ENCODE measurements around the gene LSM4.
"Not testable (repeated sequence)": the region's sequence is repeated elsewhere in the genome, so short reads cannot be mapped to it uniquely, and the experiment has no call there.

The LSM4 gene

DNA sequence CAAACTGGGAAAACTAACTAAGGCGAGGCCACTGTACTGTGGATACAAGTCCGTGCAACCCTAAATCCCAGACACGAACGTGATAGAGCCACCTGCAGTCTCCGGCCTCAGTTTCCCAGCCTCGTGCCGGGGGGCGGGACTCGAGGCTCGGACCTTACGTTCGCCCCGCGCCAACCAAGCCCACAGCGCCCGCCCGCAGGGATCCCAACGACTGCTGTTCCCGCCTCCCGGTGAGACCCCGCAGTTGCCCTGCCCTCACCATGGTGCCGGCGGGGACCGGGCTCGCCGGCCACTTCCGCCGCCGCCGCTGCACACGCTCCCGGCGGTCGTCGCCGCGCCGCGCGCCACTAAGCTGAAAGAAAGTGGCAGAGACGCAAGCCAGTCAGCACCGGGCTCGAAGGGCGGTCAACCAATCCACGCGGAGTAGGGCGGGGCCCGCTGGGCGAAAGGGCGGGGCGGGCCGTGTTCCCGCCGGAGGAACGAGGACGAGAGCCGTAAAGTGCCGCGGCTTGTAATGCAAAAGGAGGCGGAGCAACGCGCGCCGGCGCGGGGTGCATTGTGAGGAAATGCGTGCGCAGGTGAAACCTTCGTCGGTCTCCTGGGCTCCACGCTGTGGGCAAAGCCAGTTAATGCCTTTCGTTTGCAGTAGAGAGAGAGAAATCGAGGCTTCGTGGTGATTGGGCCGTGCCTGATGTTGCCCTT lies at the start of gene LSM4:
Gene LSM4, minus strand, starts transcription at position 318 of the 702 bp plus-strand sequence. Its CDS starts 56 bp downstream, at position 262.
- DNase-seq (ENCODE audit: low spot score), result peak; percentile 98

DNA sequence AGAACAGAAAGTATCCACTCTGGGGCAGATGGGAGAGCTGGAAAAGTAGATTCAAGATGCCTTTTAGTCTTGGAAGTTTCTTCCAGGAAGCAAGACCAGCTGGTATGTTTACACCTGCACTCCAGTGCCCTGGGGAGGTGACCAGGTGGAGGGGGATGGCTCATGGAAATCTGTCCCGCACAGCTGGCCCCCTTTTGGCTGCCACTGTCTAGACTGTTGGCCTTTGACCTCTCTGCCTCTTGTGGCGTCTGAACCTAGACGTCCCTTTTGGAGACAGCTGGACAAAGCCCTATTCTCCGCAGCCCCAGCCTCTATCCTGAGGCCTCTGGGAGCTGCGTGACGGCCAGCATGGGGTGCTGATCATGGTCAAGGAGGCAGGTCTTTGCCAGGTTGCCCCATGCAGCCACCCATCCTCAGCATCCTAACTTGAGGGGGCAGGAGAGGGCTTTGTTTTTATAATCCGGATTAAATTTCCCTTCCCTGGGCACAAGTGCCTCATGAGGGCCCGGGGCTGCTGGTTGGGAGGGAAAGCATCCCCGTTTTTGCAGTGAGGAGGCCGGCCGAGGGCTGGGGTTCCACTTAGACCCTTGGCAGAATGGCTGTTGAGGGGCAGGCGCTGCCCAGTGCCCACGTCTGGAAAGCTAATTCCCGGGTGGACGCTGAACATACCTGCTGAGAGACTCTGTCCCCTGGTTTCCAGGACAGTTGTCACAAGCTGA lies 45.8 kb upstream of the LSM4 start:
- DNase-seq (ENCODE audit: low spot score), result no peak

DNA sequence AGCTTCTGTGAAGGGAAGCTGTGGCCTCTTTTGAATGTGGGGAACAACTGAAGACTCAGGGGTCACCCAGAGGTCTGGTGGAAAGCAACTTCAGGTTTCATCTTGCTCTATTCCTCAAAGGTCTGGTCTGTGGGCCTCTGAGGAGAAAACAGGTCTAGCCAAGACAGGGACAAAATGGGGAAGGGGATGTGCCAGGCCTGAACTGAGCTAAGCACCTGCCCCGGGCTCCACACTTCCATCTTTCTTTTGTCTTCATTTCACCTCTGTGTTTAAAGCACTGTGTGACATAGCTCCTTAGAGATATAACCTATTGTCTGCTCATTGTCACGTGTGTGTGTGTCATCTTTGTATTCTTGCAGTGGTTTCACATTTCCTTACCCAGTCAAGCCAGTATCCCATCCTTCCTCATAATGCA lies 43.2 kb upstream of the LSM4 start:
- DNase-seq (ENCODE audit: low spot score), result peak; percentile 31

DNA sequence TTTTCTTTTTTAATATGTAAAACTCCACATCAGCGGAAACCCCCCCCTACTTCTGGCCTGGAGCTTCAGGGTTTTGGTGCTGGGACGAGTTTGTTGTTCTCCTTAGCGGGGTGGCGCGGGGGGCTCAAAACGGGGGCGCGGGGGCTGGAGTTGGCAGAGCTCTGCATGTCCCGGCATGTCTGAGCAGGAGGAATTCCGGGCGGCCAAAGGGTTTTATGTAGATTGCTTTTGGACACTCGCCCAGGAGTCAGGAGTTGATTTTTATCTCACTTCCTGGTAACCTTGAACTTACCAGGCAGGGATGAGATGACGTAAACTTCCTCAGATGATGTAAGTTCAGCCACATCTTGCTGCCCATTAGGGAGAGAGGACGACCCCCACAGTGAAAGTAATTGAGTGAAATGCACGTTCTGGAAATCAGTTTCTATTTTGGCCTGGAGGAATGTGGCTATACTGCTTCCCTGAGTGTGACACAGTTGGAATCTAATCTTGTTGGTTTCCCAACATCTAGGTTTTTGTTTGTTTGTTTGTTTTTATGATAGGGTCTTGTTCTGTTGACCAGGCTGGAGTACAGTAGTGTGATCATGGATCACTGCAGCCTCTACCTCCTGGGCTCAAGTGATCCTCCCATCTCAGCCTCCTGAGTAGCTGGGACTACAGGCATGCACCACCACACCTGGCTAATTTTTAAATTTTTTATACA lies 42.1 kb upstream of the LSM4 start:
- DNase-seq (ENCODE audit: low spot score), result peak; percentile 98

DNA sequence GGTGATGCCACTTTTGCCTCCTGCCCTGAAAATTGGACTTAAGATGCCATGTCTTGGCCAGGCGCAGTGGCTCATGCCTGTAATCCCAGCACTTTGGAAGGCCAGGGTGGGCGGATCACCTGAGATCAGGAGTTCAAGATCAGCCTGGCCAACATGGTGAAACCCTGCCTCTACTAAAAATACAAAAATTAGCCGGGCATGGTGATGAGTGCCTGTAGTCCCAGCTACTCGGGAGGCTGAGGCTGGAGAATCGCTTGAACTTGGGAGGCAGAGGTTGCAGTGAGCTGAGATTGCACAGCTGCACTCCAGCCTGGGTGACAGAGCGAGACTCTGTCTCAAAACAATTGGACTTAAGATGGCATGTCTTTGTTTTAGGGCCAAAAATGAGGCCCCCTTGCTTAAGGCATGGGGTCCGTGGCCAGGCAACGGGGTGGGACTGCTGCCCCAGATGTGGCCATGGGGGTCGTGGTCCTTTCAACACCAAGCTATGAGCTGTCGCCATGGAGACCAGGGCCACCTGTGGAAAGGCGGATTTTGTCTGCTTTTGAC lies 41.5 kb upstream of the LSM4 start:
- DNase-seq (ENCODE audit: low spot score), result not testable (repeated sequence)

DNA sequence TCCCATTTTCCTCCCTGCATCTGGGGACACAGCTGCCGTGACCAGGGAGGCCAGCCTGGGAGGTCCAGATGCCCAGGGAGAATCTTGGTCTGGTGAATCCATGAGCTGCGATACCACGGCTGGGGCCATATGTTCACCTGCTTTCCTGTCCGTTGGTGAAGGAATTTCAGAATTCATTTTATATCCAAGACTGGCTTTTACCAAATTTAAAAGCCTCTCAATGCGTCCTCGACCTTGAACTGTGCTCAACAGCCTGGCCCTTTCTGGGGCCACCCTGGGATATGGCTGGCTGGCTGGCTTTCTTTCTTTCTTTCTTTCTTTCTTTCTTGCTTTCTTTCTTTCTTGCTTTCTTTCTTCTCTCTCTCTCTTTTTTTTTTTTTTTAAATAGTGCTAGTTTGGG lies 40.9 kb upstream of the LSM4 start:
- DNase-seq (ENCODE audit: low spot score), result no peak

DNA sequence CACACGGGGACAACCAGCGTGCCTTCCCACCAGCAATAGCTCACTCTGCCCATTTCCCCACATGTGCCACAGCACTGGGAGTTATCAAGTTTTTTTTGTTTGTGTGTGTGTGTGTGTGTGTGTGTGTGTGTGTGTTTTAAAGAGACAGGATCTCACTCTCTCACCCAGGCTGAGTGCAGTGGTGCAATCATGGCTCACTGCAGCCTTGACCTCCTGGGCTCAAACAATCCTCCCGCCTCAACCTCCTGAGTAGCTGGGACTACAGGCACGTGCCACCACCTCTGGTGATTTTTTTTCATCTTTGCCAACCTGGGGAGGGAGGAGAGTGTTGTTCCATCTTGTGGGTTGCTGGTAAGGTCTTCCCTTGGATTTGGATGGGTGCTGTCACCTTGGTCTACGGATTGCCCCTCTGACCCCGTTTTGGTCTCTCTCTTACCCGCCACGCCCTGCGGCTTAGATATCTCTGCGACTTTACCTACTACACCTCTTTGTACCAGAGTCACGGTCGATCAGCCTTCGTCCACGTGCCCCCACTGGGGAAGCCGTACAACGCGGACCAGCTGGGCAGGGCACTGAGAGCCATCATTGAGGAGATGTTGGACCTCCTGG lies 40.2 kb upstream of the LSM4 start:
- no peak for DNase-seq (ENCODE audit: low spot score)

DNA sequence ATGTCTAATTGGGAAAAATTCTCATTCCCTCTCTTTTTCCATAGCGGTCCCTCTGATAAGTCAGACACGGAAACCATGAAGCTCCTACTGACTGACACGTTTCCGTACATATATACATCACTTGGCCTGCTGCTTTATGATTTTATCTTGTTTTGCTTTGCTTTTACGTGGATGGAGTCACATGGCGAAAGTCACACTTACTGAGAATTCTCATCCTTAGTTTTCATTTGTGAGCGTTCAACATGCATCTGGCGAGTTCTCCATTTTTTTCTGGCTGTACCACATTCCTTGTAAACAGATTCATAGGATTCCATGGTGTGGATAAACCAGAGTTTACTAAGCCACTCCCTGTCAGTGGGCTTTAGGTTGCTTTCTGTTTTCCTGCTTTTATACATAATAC lies 38.8 kb upstream of the LSM4 start:
- no peak for DNase-seq (ENCODE audit: low spot score)

DNA sequence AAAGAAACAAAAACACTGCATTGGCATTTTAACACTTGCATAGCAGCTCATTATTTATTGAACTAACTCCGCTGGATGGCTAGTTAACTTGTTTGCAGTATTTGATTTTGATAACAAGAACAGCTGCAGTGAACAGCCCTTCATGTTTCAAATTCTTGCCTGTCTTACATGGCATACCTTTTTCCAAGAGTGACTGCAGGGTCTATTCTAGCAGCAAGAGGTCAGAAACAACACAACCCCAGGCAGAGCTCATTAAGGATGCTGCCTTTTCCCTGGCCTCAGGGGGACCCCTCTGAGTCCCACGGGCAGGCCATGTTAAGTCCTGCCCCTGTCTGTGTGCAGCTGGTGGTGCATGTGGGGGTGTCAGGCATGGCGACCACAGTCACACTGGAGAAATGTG lies 34.2 kb upstream of the LSM4 start:
- no peak for DNase-seq (ENCODE audit: low spot score)

DNA sequence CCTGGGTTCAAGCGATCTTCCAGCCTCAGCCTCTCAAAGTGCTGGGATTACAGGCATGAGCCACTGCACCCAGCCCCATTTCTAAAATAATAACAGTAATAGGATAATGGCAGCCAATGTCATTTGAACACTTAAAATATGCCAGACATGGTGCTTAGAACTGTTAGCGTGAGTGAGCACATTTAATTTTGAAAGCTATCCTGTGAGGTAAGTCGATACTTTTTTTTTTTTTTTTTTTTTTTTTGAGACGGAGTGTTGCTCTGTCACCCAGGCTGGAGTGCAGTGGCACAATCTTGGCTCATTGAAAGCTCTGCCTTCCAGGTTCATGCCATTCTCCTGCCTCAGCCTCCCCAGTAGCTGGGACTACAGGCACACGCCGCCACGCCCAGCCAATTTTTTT lies 31.9 kb upstream of the LSM4 start:
- not testable (repeated sequence) for DNase-seq (ENCODE audit: low spot score)

DNA sequence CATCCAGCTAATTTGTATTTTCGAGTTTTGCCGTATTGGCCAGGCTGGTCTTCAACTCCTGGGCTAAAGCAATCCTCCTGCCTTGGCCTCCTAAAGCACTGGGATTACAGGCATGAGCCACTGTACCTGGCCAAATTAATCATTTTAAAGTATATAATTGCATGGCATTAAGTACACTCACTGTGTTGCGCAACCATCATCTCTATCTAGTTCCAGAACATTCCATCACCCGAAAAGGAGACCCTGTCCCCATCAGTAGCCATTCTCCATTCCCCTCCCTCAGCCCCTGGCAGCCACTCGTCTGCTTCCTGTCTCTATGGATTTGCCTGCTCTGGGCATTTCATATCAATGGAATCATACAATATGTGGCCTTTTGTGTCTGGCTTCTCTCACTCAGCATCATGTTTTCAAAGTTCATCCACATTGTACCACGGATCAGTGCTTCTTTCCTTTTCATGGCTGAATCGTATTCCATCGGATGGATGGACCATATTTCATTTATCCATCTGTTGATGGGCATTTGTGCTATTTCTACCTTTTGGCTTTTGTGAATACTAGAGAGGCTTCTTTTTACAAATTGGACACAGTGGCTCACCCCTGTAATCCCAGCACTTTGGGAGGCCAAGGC lies 30.6 kb upstream of the LSM4 start:
- no peak for DNase-seq (ENCODE audit: low spot score)

DNA sequence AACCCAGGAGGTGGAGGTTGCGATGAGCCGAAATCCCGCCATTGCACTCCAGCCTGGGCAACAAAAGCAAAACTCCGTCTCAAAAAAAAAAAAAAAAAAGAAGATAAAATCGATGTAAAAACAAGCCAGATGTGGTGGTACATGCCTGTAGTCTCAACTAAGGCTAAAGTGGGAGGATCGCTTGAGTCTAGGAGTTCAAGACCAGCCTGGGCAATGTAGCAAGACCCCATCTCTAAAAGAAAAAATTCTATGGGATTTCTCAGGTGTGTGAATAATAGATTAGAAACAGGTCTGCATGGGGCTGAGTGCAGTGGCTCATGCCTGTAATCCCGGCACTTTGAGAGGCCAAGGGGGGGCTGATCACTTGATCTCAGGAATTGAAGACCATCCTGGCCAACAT lies 28.7 kb upstream of the LSM4 start:
- DNase-seq (ENCODE audit: low spot score), result no peak

DNA sequence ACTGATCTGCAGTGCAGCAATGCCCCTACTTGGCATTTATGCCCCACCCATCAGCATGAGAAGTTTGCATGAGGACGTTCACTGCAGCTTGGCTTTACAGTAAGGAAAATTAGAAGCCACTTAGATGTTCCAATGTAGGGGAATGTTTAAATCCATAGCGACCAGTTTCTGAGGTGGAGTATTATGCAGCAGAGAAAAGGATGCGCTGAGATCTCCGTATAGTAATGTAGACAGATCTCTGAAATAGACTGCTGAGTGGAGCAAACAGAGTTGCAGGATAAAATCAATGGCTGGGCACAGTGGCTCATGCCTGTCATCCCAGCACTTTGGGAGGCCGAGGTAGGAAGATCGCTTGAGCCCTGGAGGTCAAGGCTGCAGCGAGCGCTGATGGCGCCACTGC lies 27.6 kb upstream of the LSM4 start:
- DNase-seq (ENCODE audit: low spot score), result no peak

DNA sequence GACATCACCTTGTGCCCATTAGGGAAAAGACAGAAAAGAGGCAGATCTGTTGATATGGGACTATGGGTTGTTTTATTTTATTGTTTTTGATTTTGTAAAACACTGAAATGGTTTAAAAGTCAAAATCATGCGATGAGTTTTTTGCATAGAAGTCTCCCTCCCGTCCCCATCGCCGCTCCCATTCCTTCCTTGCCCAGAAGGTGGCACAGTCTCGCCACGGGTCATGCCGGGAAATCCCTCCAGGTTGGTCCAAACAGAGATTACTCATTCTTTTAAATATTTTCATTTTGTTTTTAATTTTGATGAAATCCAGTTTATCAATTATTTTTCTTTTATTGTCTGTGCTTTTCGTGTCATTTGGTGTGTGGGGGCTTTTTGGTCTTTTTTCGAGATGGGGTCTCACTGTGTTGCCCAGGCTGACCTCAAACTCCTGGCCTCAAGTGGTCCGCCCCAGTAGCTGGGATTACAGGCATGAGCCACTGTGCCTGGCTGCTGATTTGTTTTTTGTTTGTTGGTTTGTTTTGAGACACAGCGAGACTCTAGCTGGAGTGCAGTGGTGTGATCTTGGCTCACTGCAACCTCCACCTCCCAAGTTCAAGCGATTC lies 26.8 kb upstream of the LSM4 start:
- peak; percentile 36 for DNase-seq (ENCODE audit: low spot score)

DNA sequence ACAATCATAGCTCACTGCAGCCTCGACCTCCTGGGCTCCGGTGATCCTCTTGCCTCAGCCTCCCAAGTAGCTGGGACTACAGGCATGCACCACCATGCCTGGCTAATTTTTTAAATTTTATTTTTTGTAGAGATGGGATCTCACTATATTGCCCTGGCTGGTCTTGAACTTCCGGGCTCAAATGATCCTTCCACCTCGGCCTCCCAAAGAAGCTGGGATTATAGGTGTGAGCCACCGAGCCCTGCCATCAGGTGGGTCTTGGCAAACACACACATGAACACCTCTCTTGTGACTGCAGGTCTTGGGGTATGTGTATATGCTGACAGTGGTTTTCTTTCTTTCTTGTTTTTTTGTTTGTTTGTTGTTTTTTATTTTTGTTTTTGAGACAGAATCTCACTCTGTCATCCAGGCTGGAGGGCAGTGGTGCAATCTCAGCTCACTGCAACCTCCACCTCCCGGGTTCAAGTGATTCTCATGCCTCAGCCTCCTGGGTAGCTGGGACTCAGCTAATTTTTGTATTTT lies 26.0 kb upstream of the LSM4 start:
- DNase-seq (ENCODE audit: low spot score), result not testable (repeated sequence)

DNA sequence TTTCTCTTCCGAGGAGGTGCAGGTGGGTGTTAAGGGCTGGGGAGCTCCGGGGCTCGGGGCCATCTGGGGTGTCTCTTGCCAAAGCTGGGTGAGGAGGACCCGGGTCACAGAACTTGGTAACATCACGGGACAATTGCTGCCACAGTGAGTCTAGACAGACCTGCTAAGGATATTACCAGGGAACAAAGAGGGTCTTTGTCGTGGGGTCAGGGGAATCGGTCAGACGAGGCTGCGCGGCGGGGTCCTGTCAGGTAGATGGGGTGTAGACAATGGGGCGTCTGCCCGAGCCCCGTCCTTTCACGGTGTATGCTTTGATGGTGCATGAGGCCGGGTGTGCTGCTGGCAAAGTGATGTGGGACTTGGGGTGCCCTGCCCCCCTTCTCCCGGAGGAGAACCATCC lies 25.3 kb upstream of the LSM4 start:
- DNase-seq (ENCODE audit: low spot score), result no peak

DNA sequence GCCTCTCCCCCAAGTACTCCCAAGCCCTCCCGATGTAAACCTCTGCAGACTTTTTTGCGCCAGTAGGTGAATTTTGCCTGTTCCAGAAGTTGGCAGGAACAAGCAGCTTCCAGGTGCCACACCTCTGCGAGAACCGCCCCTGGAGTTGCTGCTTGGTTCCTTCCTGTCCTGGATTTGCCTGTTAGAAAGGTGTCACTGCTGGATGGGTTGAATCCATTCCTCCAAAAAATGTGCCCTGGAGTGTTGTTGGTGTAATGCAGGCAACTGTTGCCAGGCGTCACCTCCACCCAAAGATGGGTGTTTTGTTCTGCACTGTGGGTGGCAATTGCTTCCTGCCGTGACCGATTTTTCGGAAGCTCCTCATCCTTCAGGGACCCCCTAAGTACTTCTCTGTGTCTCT lies 23.2 kb upstream of the LSM4 start:
- peak; percentile 21 for DNase-seq (ENCODE audit: low spot score)

DNA sequence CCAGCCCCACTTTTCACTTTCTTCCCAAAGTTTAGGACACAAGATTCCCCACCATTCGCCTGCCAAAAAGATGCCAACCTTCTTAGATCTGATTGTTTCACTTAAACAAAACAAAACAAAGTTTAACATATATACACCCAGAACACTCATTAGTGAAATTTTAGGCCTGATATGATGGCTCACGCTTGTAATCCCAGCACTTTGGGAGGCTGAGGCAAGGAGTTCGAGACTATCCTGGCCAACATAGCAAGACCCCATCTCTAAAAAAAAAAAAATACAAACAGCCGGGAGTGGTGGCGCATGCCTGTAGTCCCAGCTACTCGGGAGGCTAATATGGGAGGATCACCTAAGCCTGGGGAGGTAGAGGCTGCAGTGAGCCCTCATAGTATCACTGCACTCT lies 22.4 kb upstream of the LSM4 start:
- no peak for DNase-seq (ENCODE audit: low spot score)

DNA sequence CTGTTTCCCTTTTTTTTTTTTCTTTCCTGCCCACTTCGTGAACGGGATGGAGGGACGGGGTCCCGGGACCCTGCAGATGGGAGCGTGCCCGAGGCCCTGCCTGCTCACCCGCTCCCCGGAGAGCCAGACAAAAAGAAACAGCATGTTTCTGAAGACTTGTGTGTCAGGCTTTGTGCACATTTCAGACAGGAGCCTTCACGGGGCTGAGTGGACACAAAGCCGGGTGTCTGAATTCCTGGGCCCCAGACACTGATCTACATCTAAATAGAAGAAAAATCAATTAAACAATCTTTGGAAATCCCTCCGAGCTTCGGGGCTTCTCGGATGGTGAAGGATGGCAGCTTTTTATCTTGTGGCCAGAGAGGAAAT lies 21.7 kb upstream of the LSM4 start:
- no peak for DNase-seq (ENCODE audit: low spot score)

DNA sequence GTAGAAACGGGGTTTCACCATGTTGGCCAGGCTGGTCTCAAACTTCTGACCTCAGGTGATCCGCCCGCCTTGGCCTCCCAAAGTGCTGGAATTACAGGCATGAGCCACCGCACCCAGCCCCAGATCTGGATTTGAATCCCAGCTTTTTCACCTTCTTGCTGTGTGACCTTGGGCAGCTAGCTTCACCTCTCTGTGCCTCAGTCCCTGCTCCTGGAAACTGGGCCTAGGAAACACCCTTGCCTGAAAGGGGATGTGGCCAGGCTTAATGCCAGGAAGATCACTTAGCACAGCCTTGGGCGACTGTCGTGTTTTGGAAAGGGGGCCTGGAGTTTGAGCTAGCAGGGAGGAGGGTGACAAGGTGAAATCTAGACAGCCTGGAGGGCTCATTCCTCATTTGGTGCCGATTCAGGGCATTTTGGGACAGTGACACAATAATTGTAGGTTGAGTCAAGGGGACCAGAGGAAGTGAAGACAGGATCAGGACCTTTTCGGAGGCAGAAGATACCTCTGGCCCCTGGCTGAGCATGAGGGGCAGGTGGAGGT lies 19.3 kb upstream of the LSM4 start:
- DNase-seq (ENCODE audit: low spot score), result no peak

All from SW480 (cell line).